Thoracic aorta (tissue), 2 donors: ENCODE data around the gene TET1. TPM values are rescaled to one million over a fixed set of nuclear protein-coding genes. Genes with fewer than 3 reads are reported as not detected.
"Not testable (repeated sequence)": the region's sequence is repeated elsewhere in the genome, so short reads cannot be mapped to it uniquely, and the experiment has no call there.

ENCODE experiments used
- ATAC-seq: fragments of 150-250 bp; one replicate; pipeline ENCODE4 v1.8.0; 2017; ENCODE audit warnings: low read depth; ENCODE audit not compliant: insufficient number of reproducible peaks, low FRiP score
- DNase-seq: peaks from one replicate; pipeline ENCODE4 v3.0.0-alpha.2; 2020; ENCODE audit warnings: low spot score
- H3K27ac ChIP-seq, 2 donors: fragments of 200-600 bp; sonication (generic); 1 replicate in 1 of 2; 2 replicates in 1 of 2; pipeline ENCODE4 v1.5.1; 2016; ENCODE audit warnings: mild to moderate bottlenecking in 2 of 2, moderate library complexity in 2 of 2
- H3K27me3 ChIP-seq: fragments of 200-600 bp; sonication (generic); replicated peaks from 2 replicates; pipeline ENCODE4 v1.6.0; 2016; ENCODE audit warnings: mild to moderate bottlenecking; ENCODE audit not compliant: insufficient read depth
- H3K36me3 ChIP-seq: fragments of 200-600 bp; sonication (generic); one replicate; pipeline ENCODE4 v1.5.1; 2016
- H3K4me1 ChIP-seq, 2 donors: fragments of 200-600 bp; sonication (generic); 1 replicate in 1 of 2; 2 replicates in 1 of 2; pipeline versions ENCODE4 v1.5.1 to v1.6.0; 2016; ENCODE audit warnings: low read depth in 2 of 2, mild to moderate bottlenecking in 1 of 2; ENCODE audit not compliant: control insufficient read depth in 1 of 2
- H3K4me3 ChIP-seq: fragments of 200-600 bp; sonication (generic); 2 replicates; pipeline ENCODE4 v1.5.1; 2016; ENCODE audit warnings: mild to moderate bottlenecking
- H3K9me3 ChIP-seq: fragments of 200-600 bp; sonication (generic); 2 replicates; pipeline ENCODE4 v1.5.1; 2016
- CTCF ChIP-seq: fragments of 200-600 bp; sonication (generic); IDR thresholded peaks from one replicate; pipeline ENCODE4 v1.5.1; 2019; ENCODE audit warnings: antibody characterized with exemption
- total RNA-seq, 2 donors: library from RNA; depleted of rRNA; stranded (reverse); fragments of >200 nt; gene quantifications; one replicate each; pipeline versions ENCODE4 v1.1.0 to v1.2.3, GENCODE V29; 2016

Gene TET1
- total RNA-seq, 2 donors from 2014 or later, result 2.4 to 4.0 TPM

- peaks cover 23 to 32% of the 10 kb centered on the region in 2 donors for H3K4me1 ChIP-seq
- H3K36me3 ChIP-seq, result no peaks in the 10 kb centered on the region
- DNase-seq (no peak), ATAC-seq (no peak)
- H3K9me3 ChIP-seq, result no peaks in the 10 kb centered on the region
- no peak for TF ChIP-seq CTCF
- H3K27me3 ChIP-seq, result no peaks in the 10 kb centered on the region
- peak overlapping the region; percentile 73 for H3K4me3 ChIP-seq
- no peak overlapping the region for H3K27ac ChIP-seq
Observed at GRCh38 chr10:68601501-68602265, 41.5 kb downstream of the TET1 start.

GRCh38 chr10:68602434-68602833 lies 42.3 kb downstream of the TET1 start:
- no peak overlapping the region for H3K27ac ChIP-seq
- no peak for TF ChIP-seq CTCF
- H3K4me3 ChIP-seq, result no peak overlapping the region
- no peak for DNase-seq
- ATAC-seq, result no peak
- no peaks in the 10 kb centered on the region for H3K27me3 ChIP-seq
- H3K9me3 ChIP-seq, result no peaks in the 10 kb centered on the region
- no peaks in the 10 kb centered on the region for H3K36me3 ChIP-seq
- peaks cover 23 to 32% of the 10 kb centered on the region in 2 donors for H3K4me1 ChIP-seq

GRCh38 chr10:68603766-68604165 lies 43.6 kb downstream of the TET1 start:
- DNase-seq (no peak), ATAC-seq (no peak)
- peaks cover 23 to 31% of the 10 kb centered on the region in 2 donors for H3K4me1 ChIP-seq

GRCh38 chr10:68604441-68604840 lies 44.3 kb downstream of the TET1 start:
- Histone ChIP-seq H3K9me3 (no peaks in the 10 kb centered on the region), H3K27ac (no peak overlapping the region), H3K4me3 (no peak overlapping the region), H3K27me3 (no peaks in the 10 kb centered on the region), H3K4me1 (peaks cover 19 to 24% of the 10 kb centered on the region in 2 donors), H3K36me3 (no peaks in the 10 kb centered on the region)
- DNase-seq, result no peak
- no peak for ATAC-seq
- TF ChIP-seq CTCF, result no peak

More at GRCh38 chr10:68603766-68604165, 43.6 kb downstream of the TET1 start:
- no peak overlapping the region for H3K4me3 ChIP-seq
- H3K36me3 ChIP-seq, result no peaks in the 10 kb centered on the region
- no peaks in the 10 kb centered on the region for H3K27me3 ChIP-seq
- H3K27ac ChIP-seq, result no peak overlapping the region
- TF ChIP-seq CTCF, result no peak
- no peaks in the 10 kb centered on the region for H3K9me3 ChIP-seq

GRCh38 chr10:68606918-68607317 lies 46.8 kb downstream of the TET1 start:
- H3K9me3 ChIP-seq, result no peaks in the 10 kb centered on the region
- no peak for DNase-seq
- TF ChIP-seq CTCF, result no peak
- no peaks in the 10 kb centered on the region for H3K27me3 ChIP-seq
- no peak overlapping the region for H3K4me3 ChIP-seq
- ATAC-seq, result no peak
- H3K4me1 ChIP-seq, result peaks cover 8% of the 10 kb centered on the region in 2 donors
- H3K36me3 ChIP-seq, result no peaks in the 10 kb centered on the region
- H3K27ac ChIP-seq, result no peak overlapping the region

- H3K27me3 ChIP-seq, H3K36me3 ChIP-seq, H3K4me1 ChIP-seq, ATAC-seq, H3K27ac ChIP-seq, H3K9me3 ChIP-seq, H3K4me3 ChIP-seq, DNase-seq: not testable (repeated sequence)
Observed at GRCh38 chr10:68610023-68610422, 49.9 kb downstream of the TET1 start.
